HUES48 (cell line): ENCODE measurements around the gene IL2RA.

Experiments used
- H3K27ac ChIP-seq: one replicate; pipeline ENCODE4 v1.7.0; 2013; ENCODE audit warnings: low read depth, low read length, inconsistent platforms
- H3K27me3 ChIP-seq: 2 replicates; pipeline ENCODE4 v1.6.1; 2013; ENCODE audit warnings: mild to moderate bottlenecking, low read length; ENCODE audit not compliant: control insufficient read depth, insufficient read depth
- H3K36me3 ChIP-seq: 2 replicates; pipeline ENCODE4 v1.6.1; 2013; ENCODE audit warnings: low read length; ENCODE audit not compliant: control insufficient read depth, insufficient read depth
- H3K4me1 ChIP-seq: 2 replicates; pipeline ENCODE4 v1.6.1; 2013; ENCODE audit warnings: mild to moderate bottlenecking, low read length; ENCODE audit not compliant: control insufficient read depth, insufficient read depth
- H3K4me3 ChIP-seq: 2 replicates; pipeline ENCODE4 v1.5.1; 2013; ENCODE audit warnings: mild to moderate bottlenecking, low read depth, low read length
- H3K9ac ChIP-seq: 2 replicates; pipeline ENCODE4 v1.6.1; 2013; ENCODE audit warnings: mild to moderate bottlenecking, low read depth, low read length, moderate library complexity
- H3K9me3 ChIP-seq: 2 replicates; pipeline ENCODE4 v1.6.1; 2013; ENCODE audit warnings: low read length; ENCODE audit not compliant: control insufficient read depth, insufficient read depth

IL2RA gene

GRCh38 chr10:5992398-5992797 is 69.8 kb downstream of the IL2RA start:
- H3K36me3 ChIP-seq, result no peaks in the 10 kb centered on the region
- no peak overlapping the region for H3K9ac ChIP-seq
- peaks cover 7% of the 10 kb centered on the region; the same call in 1 of the 2 replicates for H3K9me3 ChIP-seq

GRCh38 chr10:5991708-5992107 is 70.5 kb downstream of the IL2RA start:
- no peak overlapping the region for H3K9ac ChIP-seq
- no peak overlapping the region for H3K27ac ChIP-seq
- H3K4me1 ChIP-seq, result 0 out of 2 replicates have a peak, but pooled peaks cover 4% of the 10 kb centered on the region
- H3K36me3 ChIP-seq, result no peaks in the 10 kb centered on the region
- no peaks in the 10 kb centered on the region for H3K27me3 ChIP-seq
- H3K4me3 ChIP-seq, result no peak overlapping the region
- peaks cover 7% of the 10 kb centered on the region; the same call in 1 of the 2 replicates for H3K9me3 ChIP-seq

More at GRCh38 chr10:5992398-5992797, 69.8 kb downstream of the IL2RA start:
- no peak overlapping the region for H3K4me3 ChIP-seq
- no peak overlapping the region for H3K27ac ChIP-seq
- H3K27me3 ChIP-seq, result no peaks in the 10 kb centered on the region
- 0 out of 2 replicates have a peak, but pooled peaks cover 5% of the 10 kb centered on the region for H3K4me1 ChIP-seq

DNA sequence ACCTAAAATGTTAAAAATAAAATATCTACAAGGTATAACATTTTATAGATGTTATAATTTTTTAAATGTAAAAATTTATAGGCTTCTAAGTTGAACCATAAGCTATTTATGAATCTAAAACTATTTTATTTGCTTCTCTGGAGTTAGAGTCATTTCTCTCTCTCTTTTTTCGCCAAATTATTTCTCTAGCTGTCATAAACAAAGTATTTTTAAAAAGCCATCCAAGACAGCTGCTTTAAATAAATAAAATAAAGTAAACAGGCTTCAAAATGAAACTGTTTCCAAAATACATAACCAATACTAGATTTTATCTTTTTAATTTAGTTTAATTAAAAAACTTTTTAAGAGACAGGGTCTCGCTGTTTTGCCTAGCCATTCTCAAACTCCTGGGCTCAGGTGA is 72.4 kb downstream of the IL2RA start:
- H3K27me3 ChIP-seq, result no peaks in the 10 kb centered on the region
- H3K9me3 ChIP-seq, result peaks cover 7% of the 10 kb centered on the region; the same call in 1 of the 2 replicates
- H3K36me3 ChIP-seq, result no peaks in the 10 kb centered on the region
- H3K4me3 ChIP-seq, result no peak overlapping the region
- no peak overlapping the region for H3K27ac ChIP-seq
- H3K4me1 ChIP-seq, result no peaks in the 10 kb centered on the region
- no peak overlapping the region for H3K9ac ChIP-seq

GRCh38 chr10:5988336-5988920 is 73.7 kb downstream of the IL2RA start:
- no peaks in the 10 kb centered on the region for H3K4me1 ChIP-seq

DNA sequence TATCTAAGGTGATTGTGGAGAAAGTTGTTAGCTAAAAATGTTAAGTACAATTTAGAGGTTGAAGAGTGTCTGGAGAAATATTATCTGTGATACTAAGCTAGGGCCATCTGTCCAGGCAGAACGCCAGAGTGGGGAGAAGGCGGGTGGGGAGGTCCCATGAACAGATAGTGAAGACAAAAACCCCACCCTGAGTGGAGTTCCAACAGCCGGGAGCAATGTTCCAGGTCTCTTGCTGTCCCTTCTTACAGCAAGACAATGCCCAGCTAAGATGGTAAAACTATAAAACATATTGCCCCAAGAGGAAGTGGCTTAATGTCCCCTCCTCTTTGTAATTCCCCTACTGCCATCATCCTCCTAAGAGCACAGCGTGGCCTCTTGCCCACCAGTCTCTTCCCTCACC is 74.4 kb downstream of the IL2RA start:
- H3K4me3 ChIP-seq, result no peak overlapping the region
- H3K4me1 ChIP-seq, result no peaks in the 10 kb centered on the region
- no peaks in the 10 kb centered on the region for H3K27me3 ChIP-seq
- H3K36me3 ChIP-seq, result no peaks in the 10 kb centered on the region
- no peak overlapping the region for H3K9ac ChIP-seq
- H3K9me3 ChIP-seq, result peaks cover 7% of the 10 kb centered on the region; the same call in 1 of the 2 replicates
- H3K27ac ChIP-seq, result no peak overlapping the region

More at GRCh38 chr10:5988336-5988920, 73.7 kb downstream of the IL2RA start:
- Histone ChIP-seq H3K27me3 (no peaks in the 10 kb centered on the region), H3K36me3 (no peaks in the 10 kb centered on the region), H3K9ac (no peak overlapping the region), H3K27ac (no peak overlapping the region), H3K4me3 (no peak overlapping the region), H3K9me3 (peaks cover 7% of the 10 kb centered on the region; the same call in 1 of the 2 replicates)

DNA sequence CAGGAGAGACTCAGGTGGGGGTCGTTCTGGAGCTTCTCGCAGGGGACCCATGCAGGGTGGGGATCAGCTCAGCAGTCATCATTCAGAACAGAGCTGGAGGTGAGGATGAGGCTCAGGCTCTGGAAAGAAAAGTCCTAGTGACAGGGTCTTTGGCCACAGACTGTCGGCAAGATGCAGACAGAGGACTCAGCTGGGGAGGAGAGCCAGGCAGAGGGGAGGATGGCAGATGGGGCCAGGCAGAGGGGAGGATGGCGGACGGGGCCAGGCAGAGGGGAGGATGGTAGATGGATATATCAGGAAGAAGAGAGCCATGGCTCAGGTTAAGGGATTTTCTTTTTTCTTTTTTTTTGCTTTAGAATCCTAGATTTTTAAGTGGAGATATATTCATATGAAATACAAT is 77.1 kb downstream of the IL2RA start:
- no peaks in the 10 kb centered on the region for H3K4me1 ChIP-seq
- H3K9me3 ChIP-seq, result no peaks in the 10 kb centered on the region
- H3K36me3 ChIP-seq, result no peaks in the 10 kb centered on the region
- no peaks in the 10 kb centered on the region; the same call in 1 of the 2 replicates for H3K27me3 ChIP-seq
- no peak overlapping the region for H3K9ac ChIP-seq
- no peak overlapping the region for H3K27ac ChIP-seq
- H3K4me3 ChIP-seq, result no peak overlapping the region

GRCh38 chr10:5983774-5984173 is 78.4 kb downstream of the IL2RA start:
- H3K4me1 ChIP-seq, result no peaks in the 10 kb centered on the region
- no peak overlapping the region for H3K27ac ChIP-seq
- no peak overlapping the region for H3K9ac ChIP-seq
- peaks cover 10% of the 10 kb centered on the region for H3K27me3 ChIP-seq
- H3K4me3 ChIP-seq, result no peak overlapping the region
- H3K9me3 ChIP-seq, result no peaks in the 10 kb centered on the region
- H3K36me3 ChIP-seq, result no peaks in the 10 kb centered on the region

- H3K4me3 ChIP-seq, result no peak overlapping the region
- peaks cover 32% of the 10 kb centered on the region for H3K27me3 ChIP-seq
- H3K4me1 ChIP-seq, result no peaks in the 10 kb centered on the region
- no peaks in the 10 kb centered on the region for H3K36me3 ChIP-seq
- no peaks in the 10 kb centered on the region for H3K9me3 ChIP-seq
- H3K9ac ChIP-seq, result no peak overlapping the region
- H3K27ac ChIP-seq, result no peak overlapping the region
Measured at GRCh38 chr10:5981529-5981928, 80.6 kb downstream of the IL2RA start.

- Histone ChIP-seq H3K9me3 (no peaks in the 10 kb centered on the region), H3K4me3 (peak overlapping the region; percentile 92), H3K27ac (no peak overlapping the region), H3K4me1 (peaks cover 4% of the 10 kb centered on the region; the same call in 1 of the 2 replicates), H3K36me3 (no peaks in the 10 kb centered on the region), H3K27me3 (peaks cover 49% of the 10 kb centered on the region), H3K9ac (no peak overlapping the region)
Measured at GRCh38 chr10:5978230-5978489, 84.0 kb downstream of the IL2RA start.

DNA sequence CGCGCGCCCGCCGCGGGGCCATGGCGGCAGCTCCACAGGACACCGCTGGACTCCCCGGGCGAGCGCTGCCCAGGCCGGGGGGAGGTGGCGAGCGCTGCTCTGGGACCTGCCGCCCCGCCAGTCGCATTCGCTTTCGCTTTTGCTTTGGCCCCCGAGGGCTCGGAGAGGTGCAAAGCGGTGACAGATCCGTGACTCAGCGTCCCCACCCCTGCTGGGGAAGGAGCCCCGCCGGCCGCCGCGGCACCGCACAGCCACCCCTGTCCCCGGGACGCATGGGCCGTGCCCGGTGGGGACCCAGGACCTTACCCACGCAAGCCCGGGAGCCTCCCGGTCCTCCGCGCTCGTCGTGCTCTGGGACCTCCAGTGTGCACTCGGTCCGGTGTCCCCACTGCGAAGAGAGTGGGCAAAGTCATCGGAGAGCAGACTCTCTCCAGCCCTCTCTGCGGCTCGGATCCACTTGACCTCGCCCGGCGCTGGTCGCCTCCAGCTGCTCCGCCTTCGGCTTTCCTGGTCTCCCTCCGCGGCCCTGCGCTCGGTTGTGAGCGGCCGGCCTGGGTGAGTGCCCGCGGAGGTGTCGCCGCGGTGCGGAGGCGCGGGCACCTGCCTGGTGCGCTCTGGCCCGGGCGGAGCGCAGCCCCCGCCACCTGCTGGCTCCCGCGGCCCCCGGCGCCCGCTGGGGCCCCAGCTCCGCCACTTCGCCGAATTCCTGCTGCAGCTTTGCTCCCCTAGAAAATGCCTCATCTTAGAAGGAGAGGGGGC is 84.5 kb downstream of the IL2RA start, which contains the start of gene IL15RA:
IL15RA (minus strand) TSS at position 73 of the 759 bp plus-strand sequence; CDS start at position 22, 51 bp downstream.
- H3K27ac ChIP-seq, result no peak within 1 kb of the TSS
- H3K9me3 ChIP-seq, result no peaks in the 10 kb centered on the region
- H3K27me3 ChIP-seq, result peaks cover 49% of the 10 kb centered on the region
- H3K36me3 ChIP-seq, result no peaks in the 10 kb centered on the region
- peak within 1 kb of the TSS; percentile 92 for H3K4me3 ChIP-seq
- peak within 1 kb of the TSS; percentile 24; the same call in 1 of the 2 replicates for H3K9ac ChIP-seq
- H3K4me1 ChIP-seq, result peaks cover 4% of the 10 kb centered on the region; the same call in 1 of the 2 replicates
